Activated T-helper 2 cell treated with anti-CD3 and anti-CD28 coated beads, Interferon-gamma antibody, Interleukin-2, Interleukin-4, amounts not matched to agents 10 μg/mL and 5 μg/mL and 100 μg/mL, durations not matched to agents 14 hours and 24 hours and 36 hours (primary cell): ENCODE results near the gene CPNE1. TPM values are rescaled to one million over a fixed set of nuclear protein-coding genes. Genes with fewer than 3 reads are reported as not detected.

Experiments used
- DNase-seq: peaks from one replicate; pipeline ENCODE4 v3.0.0; 2021; ENCODE audit warnings: low spot score
- H3K27ac Mint-ChIP-seq: one replicate; pipeline ENCODE4 v1.8.0; 2021; ENCODE audit warnings: mixed read lengths
- H3K27me3 Mint-ChIP-seq: one replicate; pipeline ENCODE4 v1.8.0; 2021; ENCODE audit warnings: low read depth, mixed read lengths
- H3K36me3 Mint-ChIP-seq: one replicate; pipeline ENCODE4 v1.8.0; 2021; ENCODE audit warnings: low read depth, mixed read lengths
- H3K4me1 Mint-ChIP-seq: one replicate; pipeline ENCODE4 v1.8.0; 2021; ENCODE audit warnings: low read depth, mixed read lengths
- H3K4me3 Mint-ChIP-seq: one replicate; pipeline ENCODE4 v1.8.0; 2021; ENCODE audit warnings: low read depth, mild to moderate bottlenecking, moderate library complexity, mixed read lengths
- H3K9me3 Mint-ChIP-seq: one replicate; pipeline ENCODE4 v1.8.0; 2021; ENCODE audit warnings: mixed read lengths
- intact Hi-C: fragments of 100-400 bp; cut with micrococcal nuclease; formaldehyde crosslinking; loops from one replicate; pipeline ENCODE4 v1.15.1; 2023
- total RNA-seq: library from RNA; stranded (reverse); gene quantifications from 2 replicates; pipeline ENCODE4 v1.2.3, GENCODE V29; 2022

Gene CPNE1
- total RNA-seq, 1 donor from 2014 or later = 347 TPM

DNA sequence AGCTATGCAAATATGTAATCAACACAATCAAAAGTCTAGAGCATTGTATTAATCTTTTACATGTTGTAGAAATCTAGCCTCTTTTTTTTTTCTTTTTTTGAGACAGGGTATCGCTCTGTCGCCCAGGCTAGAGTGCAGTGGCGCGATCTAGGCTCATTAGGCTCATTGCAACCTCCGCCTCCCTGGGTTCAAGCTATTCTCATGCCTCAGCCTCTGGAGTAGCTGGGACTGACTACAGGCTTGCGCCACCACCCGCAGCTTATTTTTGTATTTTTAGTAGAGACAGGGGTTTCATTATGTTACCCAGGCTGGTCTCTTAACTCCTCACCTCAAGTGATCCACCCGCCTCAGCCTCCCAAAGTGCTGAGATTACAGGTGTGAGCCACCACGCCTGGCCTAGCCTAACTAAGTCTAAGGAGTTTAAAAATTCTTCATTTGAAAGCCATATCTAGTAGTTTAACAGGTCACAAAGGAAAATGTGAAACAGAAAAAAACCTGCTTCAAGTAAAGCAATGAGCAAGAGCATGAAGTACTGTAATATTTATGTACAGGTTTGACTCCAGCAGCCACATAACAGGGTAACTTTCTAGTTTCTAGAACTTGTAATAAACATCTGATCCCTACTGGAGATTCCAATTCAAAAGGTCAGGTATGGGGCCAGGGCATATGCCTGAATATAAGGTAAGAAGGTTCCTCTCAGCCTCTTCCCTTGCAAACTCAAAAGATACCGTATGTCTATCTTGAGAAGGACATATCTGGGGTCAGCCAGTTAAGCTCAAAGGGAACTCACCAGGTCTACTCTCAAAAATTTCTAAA lies 4.4 kb downstream of the CPNE1 start:
- Mint-ChIP-seq H3K9me3 (no peaks in the 10 kb centered on the region), H3K4me3 (peak overlapping the region; percentile 95), H3K4me1 (peaks cover 63% of the 10 kb centered on the region), H3K27me3 (no peaks in the 10 kb centered on the region), H3K36me3 (peaks cover 58% of the 10 kb centered on the region), H3K27ac (peak overlapping the region; percentile 99)
- intact Hi-C loops = loop anchor here (1.0 to 5.0 kb wide), 3 partner anchors 41 to 294 kb away; partner anchors contain the start of genes ERGIC3 and SCAND1
- DNase-seq = no peak

DNA sequence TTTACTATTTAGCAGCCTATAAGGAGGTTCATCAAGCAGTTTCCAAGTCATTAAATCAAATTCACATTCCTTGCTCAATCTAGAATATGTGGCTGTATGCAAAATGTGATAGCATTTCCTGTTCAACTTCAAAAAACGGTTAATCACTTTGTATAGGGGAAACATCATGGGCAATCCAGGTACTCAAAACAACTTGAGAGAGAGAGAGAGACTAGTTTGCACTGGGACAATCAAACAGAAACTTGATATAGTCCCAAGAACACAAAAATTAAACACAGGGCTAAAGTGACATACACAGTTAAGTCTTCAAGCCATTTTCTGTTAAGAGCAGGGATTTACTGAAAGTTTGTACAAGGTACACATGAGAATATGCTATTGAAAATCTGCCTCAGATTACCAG lies 7.4 kb downstream of the CPNE1 start:
- H3K4me3 Mint-ChIP-seq = peak overlapping the region; percentile 20

DNA sequence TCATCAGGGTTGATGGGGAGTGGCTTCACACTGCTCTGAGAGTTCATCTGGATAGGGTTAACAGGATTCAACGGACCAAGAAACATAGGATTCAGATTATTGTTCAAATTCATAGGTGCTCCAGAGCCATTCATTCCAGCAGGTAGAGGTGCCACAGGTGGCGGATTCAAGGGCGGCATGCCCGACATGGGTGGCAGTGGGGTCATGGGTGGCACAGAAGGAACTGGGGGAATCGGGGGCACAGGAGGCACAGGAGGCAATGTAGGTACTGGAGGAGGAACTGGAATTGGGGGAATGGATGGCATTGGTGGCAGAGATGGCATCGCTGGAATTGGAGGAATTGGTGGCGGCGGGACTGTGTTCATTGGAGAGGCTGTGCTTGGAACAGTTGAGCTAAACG lies 10.3 kb downstream of the CPNE1 start:
- DNase-seq = no peak
- Mint-ChIP-seq H3K9me3 (no peaks in the 10 kb centered on the region), H3K27ac (no peak overlapping the region), H3K4me1 (peaks cover 35% of the 10 kb centered on the region), H3K36me3 (peaks cover 46% of the 10 kb centered on the region), H3K4me3 (no peak overlapping the region), H3K27me3 (no peaks in the 10 kb centered on the region)
- intact Hi-C loops = no loop called here

More for the DNA sequence above, 7.4 kb downstream of the CPNE1 start:
- H3K4me1 Mint-ChIP-seq = peaks cover 47% of the 10 kb centered on the region
- H3K36me3 Mint-ChIP-seq = peaks cover 40% of the 10 kb centered on the region
- H3K27ac Mint-ChIP-seq = peak overlapping the region; percentile 77
- no peaks in the 10 kb centered on the region for H3K9me3 Mint-ChIP-seq
- no peak for DNase-seq
- intact Hi-C loops = no loop called here
- no peaks in the 10 kb centered on the region for H3K27me3 Mint-ChIP-seq

DNA sequence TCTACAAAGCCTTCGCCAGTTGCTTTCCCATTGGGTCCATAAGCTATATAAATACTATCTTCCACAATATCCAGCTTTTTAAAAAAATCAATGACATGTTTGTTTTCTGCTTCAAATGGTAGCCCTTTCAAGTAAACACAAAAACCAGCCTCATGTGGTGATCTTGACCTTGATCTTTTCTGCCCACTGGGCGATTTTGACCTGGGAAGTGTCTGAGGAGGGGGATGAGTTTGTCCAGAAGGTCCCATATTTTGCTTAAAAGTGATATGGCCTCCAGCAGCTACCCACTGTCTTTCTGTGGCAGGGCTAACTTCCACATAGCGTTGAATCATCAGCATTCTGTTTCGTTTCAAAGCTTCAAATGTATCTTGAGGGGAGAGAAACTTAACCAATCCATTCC lies 10.8 kb downstream of the CPNE1 start:
- Mint-ChIP-seq H3K4me1 (peaks cover 31% of the 10 kb centered on the region), H3K4me3 (no peak overlapping the region), H3K27ac (no peak overlapping the region), H3K36me3 (peaks cover 46% of the 10 kb centered on the region), H3K27me3 (no peaks in the 10 kb centered on the region), H3K9me3 (no peaks in the 10 kb centered on the region)
- intact Hi-C loops = no loop called here
- no peak for DNase-seq

DNA sequence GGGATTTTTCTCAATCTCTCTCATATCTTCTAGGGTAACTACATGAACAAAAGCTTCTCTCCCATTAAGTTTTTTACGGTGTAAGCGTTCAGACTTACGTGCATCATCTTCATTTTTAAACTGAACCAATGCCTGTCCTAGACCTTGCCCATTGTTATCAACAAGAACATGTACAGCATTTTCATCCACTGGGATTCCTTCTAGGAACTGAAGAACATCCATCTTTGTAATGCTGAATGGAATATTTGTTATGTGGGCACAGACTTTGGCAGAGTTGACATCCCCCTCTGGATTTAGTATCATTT lies 11.3 kb downstream of the CPNE1 start:
- H3K27ac Mint-ChIP-seq = no peak overlapping the region
- no peak for DNase-seq
- no peaks in the 10 kb centered on the region for H3K9me3 Mint-ChIP-seq
- intact Hi-C loops = no loop called here
- H3K4me3 Mint-ChIP-seq = no peak overlapping the region
- peaks cover 47% of the 10 kb centered on the region for H3K36me3 Mint-ChIP-seq
- no peaks in the 10 kb centered on the region for H3K27me3 Mint-ChIP-seq
- peaks cover 31% of the 10 kb centered on the region for H3K4me1 Mint-ChIP-seq

DNA sequence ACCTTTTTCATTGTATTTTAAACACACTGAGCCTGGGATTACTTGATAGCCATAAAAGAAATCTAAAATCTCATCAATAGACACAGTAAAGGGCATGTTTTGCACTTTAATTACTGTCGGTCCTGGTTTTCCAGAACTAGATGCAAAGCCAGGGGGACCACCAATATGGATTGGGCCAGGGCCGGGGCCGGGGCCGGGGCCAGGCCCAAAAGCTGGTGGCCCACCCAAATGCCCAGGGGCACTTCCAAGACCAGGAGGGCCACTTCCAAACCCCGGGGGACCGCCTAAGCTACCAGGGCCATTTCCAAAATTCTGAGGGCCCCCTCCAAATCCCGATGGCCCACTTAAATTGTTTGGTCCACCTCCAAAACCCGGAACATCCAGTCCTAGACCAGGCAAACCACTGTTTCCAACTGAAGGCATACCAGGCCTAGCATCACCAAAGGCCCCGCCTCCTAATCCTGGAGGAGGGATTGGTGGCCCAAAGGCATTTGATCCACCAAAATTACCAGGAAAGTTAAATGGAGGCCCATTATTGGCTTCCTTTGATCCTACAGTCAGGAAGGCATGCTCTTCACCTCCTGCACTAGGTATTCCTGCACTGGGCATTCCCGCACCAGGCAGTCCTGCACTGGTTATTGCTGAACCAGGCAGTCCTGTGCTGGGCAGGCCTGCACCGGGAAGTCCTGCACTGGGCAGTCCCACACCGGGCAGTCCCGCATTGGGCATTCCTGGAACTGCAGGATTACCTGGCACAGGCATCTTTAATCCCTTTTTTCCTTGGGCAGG lies 11.9 kb downstream of the CPNE1 start:
- peaks cover 53% of the 10 kb centered on the region for H3K36me3 Mint-ChIP-seq
- H3K4me3 Mint-ChIP-seq = no peak overlapping the region
- H3K4me1 Mint-ChIP-seq = peaks cover 32% of the 10 kb centered on the region
- H3K27me3 Mint-ChIP-seq = no peaks in the 10 kb centered on the region
- intact Hi-C loops = no loop called here
- no peak overlapping the region for H3K27ac Mint-ChIP-seq
- no peak for DNase-seq
- no peaks in the 10 kb centered on the region for H3K9me3 Mint-ChIP-seq

DNA sequence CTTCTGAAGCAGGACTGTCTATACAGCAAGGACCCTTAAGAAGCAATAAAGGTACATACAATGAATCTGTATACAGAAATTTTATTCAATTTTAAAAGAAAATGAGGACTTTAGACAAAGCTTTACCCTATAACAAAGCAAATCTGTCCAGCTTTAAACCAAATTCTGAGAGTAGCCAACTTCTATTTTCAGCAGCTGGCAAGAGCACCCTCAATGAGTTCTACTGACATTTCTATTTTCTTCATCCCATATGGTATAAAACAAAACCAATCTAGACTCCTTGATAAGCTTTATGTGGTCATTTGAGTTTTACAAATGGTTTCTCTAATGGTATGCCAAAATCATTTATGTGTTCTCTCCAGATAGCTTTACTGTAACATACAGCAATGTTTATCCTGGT lies 12.7 kb downstream of the CPNE1 start:
- DNase-seq = no peak
- Mint-ChIP-seq H3K4me1 (peaks cover 27% of the 10 kb centered on the region), H3K9me3 (no peaks in the 10 kb centered on the region), H3K36me3 (peaks cover 53% of the 10 kb centered on the region), H3K27me3 (no peaks in the 10 kb centered on the region), H3K4me3 (no peak overlapping the region), H3K27ac (no peak overlapping the region)
- intact Hi-C loops = no loop called here

DNA sequence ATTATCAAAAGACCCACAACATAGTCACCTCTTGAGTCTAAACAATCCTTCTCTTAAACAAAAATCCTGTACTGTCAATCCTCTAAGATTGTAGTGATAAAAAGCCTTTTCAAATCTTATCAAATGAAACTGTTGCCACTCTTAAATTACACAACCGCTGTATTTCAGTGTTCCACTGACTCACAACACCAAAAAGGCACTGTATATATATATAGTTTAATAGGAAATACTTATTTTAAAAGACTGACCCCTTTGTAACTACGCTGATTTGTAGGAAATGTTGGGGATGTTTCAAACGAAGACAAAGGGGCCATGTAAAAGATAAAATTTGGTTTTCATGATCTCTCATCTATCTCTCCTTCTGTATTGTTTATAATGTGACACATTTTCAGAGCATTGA lies 14.1 kb downstream of the CPNE1 start:
- Mint-ChIP-seq H3K4me1 (peaks cover 22% of the 10 kb centered on the region), H3K27ac (peak overlapping the region; percentile 11), H3K36me3 (peaks cover 50% of the 10 kb centered on the region), H3K9me3 (no peaks in the 10 kb centered on the region), H3K4me3 (no peak overlapping the region), H3K27me3 (no peaks in the 10 kb centered on the region)
- DNase-seq = no peak
- intact Hi-C loops = no loop called here

DNA sequence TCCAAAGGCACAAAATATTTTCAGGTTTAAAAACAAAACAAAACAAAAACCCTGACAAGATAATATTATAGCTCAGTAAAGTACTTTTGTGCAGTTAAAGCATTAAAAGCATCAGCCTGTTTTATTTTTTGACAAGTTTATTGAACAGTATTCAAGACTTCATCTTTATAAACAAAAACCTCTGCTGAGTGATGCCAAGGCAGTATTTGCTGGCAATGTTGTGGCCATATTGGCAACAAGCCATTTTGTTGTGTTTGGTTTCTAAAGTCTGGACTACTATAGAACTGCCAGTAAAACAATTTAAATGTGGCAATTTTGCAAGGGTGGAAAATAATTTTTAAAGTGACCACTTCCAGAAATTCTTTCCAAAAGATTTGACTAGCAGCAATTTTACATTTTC lies 15.9 kb downstream of the CPNE1 start:
- peaks cover 28% of the 10 kb centered on the region for H3K4me1 Mint-ChIP-seq
- DNase-seq = no peak
- H3K27ac Mint-ChIP-seq = peak overlapping the region; percentile 50
- H3K27me3 Mint-ChIP-seq = no peaks in the 10 kb centered on the region
- no peak overlapping the region for H3K4me3 Mint-ChIP-seq
- no peaks in the 10 kb centered on the region for H3K9me3 Mint-ChIP-seq
- intact Hi-C loops = no loop called here
- peaks cover 60% of the 10 kb centered on the region for H3K36me3 Mint-ChIP-seq

DNA sequence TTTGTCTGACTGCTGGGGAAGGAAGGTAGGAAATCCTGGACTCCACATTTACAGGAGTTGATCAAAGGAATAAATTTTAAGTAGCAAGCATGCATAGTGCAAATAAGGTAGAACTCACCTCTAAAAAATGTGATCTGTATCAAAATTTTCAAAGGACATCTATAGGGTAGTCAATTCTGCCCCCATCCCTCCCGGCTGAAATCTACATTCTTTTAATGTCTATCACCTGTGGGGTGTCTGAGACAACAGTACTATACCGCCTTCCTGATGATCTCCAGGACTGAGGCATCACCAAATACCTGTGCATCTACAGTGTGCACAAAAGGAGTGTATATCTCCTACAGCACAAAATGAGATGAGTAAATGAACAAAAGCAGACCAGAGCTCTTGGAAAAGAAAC lies 19.9 kb downstream of the CPNE1 start:
- H3K9me3 Mint-ChIP-seq = no peaks in the 10 kb centered on the region
- peaks cover 46% of the 10 kb centered on the region for H3K36me3 Mint-ChIP-seq
- intact Hi-C loops = no loop called here
- H3K4me1 Mint-ChIP-seq = peaks cover 37% of the 10 kb centered on the region
- no peak for DNase-seq
- peak overlapping the region; percentile 40 for H3K27ac Mint-ChIP-seq
- H3K4me3 Mint-ChIP-seq = no peak overlapping the region
- no peaks in the 10 kb centered on the region for H3K27me3 Mint-ChIP-seq

DNA sequence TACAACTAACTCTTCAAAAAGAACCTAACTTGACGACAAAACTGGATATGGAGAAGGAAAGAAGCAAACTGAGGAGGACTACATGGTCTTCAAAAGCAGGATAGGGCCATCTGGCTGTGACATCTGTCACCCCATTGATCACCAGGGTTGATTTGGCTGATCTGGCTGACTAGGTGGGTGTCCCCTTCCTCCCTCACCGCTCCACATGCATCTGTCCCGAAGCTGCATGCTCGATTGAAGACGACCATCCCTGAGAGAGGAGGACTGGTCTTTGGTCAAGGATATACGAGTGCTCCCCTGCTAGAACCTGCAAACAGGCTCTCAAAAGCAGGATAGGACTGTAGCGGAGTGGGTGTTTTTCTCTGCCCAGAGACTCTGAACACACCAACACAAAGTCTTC lies 21.7 kb downstream of the CPNE1 start:
- Mint-ChIP-seq H3K27ac (no peak overlapping the region), H3K4me3 (no peak overlapping the region), H3K27me3 (no peaks in the 10 kb centered on the region), H3K4me1 (peaks cover 29% of the 10 kb centered on the region), H3K36me3 (peaks cover 29% of the 10 kb centered on the region), H3K9me3 (no peaks in the 10 kb centered on the region)
- DNase-seq = no peak
- intact Hi-C loops = no loop called here

DNA sequence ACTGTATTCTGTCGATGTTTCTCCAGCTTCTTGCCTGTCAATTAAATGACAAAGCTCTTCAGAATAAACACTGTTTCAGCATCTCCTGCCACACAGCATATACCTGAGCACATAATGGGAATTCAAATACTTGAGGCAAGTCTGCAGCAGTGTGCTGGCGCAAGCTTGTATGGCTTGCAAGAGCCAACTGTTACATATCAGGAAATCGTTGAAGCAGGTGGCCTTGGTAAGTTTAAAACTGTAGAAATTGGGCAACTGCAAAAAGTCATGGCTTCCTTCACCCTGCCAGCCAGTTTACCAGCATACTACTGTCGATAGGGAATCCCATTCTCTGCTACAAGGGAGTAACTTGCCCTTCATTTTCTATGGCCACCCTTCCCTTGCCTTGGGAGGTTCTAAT lies 23.0 kb downstream of the CPNE1 start:
- Mint-ChIP-seq H3K27me3 (no peaks in the 10 kb centered on the region), H3K9me3 (no peaks in the 10 kb centered on the region), H3K36me3 (peaks cover 26% of the 10 kb centered on the region), H3K4me3 (no peak overlapping the region), H3K4me1 (peaks cover 33% of the 10 kb centered on the region), H3K27ac (no peak overlapping the region)
- no peak for DNase-seq
- intact Hi-C loops = no loop called here

DNA sequence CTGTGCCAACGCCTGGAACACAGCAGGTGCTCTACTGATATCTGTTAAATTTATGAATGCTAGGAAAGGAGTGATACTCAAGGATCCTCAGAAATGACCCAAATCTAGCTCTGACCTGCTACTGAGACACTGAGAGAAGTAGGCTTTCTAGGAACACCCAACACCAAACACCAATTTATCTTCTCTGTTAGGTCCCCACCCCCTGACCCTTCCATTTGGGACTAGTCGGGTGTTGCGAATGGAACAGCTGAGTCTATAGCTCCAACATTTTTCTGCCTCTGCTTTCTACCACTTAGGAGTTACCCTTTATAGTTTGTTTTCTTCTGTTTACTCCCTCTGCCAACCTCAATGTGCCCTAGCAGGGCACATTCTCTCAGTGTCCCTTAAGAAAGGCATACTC lies 24.0 kb downstream of the CPNE1 start:
- H3K36me3 Mint-ChIP-seq = peaks cover 25% of the 10 kb centered on the region
- H3K27me3 Mint-ChIP-seq = no peaks in the 10 kb centered on the region
- H3K9me3 Mint-ChIP-seq = no peaks in the 10 kb centered on the region
- H3K4me1 Mint-ChIP-seq = peaks cover 33% of the 10 kb centered on the region
- peak overlapping the region; percentile 33 for H3K27ac Mint-ChIP-seq
- no peak overlapping the region for H3K4me3 Mint-ChIP-seq
- no peak for DNase-seq
- intact Hi-C loops = no loop called here
